ENCODE data around the gene CELF1. TPM values are rescaled to one million over a fixed set of nuclear protein-coding genes. Genes with fewer than 3 reads are reported as not detected.

The CELF1 gene
- polyA plus RNA-seq, 1 donor: 71.5 TPM

DNA sequence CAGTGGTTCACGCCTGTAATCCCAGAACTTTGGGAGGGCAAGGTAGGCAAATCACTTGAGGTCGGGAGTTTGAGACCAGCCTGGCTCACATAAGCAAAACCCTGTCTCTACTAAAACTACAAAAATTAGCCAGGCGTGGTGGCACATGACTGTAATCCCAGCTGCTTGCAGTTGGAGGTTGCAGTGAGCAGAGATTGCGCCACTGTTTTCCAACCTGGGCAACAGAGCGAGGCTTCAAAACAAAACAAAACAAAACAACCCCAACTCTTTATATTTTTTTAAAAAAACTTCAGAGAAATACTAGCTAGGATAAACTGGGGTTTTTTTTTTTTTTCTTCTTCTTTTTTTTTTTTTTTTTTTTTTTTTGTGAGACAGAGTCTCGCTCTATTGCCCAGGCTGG lies 72.2 kb downstream of the CELF1 start:
- DNase-seq: no peak

DNA sequence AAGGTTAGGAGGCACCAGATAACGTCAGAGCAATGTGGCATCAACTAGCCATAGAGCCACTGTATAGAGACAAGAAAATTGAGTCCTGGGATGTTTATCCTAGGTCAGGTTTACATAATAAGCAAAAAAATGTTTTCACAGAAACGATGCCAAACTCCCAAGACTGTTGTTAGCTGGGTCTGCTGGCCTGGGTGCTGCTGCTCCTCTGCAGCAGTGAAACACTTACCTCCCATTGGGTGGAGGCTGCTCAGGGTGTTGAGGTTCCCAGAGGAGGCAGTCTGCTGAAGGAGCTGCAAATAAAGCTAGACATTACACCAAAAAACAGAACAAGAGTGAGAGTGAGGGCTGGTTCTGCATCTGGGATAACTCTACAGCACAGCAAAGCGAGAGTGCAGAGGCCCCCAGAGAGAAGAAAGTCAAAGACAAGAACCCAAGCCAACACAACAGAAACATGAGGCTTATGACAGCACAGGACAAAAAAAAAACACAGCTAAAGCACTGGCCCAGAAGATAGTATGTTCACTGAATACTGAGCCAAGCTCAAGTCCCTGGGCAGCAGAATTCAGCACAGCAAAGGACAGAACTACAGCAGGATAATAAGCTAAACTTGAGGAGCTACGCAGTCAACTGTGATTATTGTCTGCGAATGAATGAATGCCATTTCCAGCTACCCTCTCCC lies 74.1 kb downstream of the CELF1 start:
- DNase-seq: peak; percentile 27

DNA sequence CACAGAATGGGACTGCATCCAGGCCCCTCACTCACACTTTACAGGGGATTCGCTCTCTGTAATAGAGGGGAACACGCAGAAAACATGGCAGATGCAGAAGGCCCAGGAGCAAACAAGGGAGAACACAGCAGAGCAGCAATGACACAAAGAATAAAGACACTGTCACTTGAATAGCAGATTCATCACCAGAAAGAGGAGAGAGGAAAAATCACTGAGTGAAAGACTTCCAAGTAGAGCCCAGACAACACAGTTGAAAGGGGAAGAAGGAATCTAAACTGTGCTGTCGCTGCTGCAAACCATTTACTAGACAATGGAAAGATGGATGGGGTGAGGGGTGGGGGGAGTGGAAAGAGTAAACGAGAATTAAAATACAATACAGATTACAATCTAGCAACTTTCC lies 75.2 kb downstream of the CELF1 start:
- DNase-seq: no peak

DNA sequence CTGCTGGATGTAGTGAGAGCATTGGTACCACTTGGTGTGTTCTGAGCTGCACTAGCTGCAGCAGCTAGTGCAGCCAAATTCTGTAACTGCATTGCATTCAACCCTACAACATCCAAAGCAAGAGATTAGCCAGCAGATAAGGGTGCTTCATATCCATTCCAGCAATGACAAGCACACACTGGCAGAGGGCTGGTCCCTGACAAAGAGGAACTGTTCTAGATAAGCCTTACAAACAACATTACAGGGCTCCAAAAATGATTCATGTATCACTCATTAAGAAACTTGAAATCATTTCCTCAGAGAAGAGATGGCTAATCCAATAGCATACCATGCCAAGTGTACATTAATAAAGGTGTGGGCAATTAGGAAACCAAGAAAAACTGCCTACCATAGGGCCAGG lies 75.6 kb downstream of the CELF1 start:
- DNase-seq: no peak

DNA sequence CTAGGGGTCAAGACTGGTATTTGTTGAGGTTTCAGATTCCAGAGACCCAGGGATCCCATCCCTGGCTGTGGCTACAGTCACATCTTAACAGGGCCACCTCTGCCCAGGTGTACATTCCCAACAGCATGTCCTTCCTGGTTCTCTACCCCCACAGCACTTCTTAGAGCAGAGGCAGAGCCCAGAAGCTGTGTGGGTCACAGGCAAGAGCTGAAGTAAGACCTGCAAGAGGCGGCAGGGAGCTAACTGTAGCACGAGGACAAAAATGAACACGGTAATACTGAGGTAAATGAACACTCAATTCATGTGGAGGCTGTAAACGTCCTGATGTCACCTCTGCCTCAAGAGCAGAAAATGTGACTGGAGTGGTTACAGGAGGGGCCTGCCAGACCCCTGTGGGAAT lies 82.3 kb downstream of the CELF1 start:
- DNase-seq: no peak

DNA sequence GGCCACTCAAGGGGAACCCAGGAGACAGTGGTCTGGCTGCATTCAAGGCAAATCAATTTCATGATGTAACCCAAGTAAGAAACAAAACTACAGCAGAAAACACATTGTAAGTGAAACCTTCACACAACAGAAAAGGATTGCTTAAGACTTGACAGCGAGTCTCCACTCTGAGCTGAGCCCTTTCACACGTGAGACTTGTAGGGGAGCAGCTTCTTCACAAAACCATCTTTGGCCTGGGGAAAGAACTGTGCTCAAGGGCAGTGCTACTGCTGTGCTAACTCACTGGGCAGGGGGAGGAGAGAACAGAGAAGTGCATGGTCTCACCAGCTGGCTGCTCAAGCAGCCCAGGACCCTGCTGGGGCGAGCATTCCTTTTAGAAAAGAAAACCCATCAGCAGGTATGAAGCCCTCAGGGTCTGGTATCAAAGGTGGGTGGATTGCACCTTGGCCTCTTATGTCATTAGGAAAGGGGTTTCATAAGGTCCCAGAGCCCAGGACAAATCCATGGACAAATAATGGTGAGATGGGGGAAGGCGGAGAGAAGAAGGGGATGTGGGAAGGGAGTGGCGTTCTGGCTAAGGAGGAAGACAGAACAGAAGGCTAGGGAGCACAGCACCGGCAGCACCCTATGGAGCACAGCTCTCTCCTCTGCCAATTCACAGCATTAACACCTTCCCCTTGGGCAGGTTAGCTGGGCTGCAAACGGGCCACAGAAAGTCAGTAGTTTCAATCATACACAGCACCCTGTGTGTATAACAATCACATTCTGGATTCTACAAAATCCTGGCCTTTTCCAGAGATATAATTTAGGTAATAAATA lies 83.4 kb downstream of the CELF1 start:
- no peak for DNase-seq

DNA sequence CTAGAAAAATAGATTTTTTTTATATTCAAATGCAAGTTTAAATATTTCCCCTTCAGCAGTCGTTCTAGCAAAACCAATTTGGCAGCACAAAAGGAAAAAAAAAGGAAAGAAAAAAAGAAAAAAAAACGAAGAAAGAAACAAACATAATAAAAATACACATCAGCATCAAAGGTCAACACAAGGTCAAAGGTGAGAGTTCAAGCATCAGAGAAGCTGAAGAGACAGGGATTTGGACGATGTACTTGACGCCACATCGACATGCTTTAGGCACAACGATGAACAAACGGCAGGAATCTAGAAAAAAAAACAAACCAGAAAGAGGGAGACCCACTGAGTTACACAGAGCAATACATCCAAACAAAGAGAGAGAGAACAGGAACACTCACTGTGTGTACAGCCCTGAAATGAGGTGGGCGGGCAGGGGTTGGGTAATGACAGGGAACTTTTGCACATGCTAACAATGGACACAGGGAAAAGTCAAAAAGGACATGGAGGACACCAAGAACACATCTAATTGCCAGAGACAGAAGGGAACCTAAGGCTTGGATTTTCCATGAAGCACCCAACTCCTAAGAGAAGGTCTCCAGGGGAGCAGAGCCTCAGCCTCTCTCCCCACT lies 84.2 kb downstream of the CELF1 start:
- no peak for DNase-seq

DNA sequence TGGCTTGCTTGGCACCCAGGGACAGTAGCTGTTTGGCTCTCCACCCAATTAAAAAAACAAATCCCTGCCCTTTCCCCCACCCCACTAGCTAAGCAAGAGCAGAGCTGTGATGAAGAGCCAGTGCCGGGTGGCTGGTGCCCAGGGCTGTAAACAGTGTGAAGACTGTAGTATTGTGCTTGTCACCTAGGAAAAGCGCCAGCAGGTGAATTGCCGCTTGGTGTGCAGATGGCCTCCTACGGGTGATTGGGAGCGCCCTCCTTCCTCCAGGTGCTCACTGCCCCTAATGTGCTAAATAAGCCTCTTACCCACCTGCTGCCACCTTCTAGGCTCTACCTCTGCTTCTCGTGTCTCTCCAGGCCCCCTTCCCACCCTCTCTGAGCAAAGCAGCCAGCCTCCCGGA lies 85.6 kb downstream of the CELF1 start:
- DNase-seq: no peak

DNA sequence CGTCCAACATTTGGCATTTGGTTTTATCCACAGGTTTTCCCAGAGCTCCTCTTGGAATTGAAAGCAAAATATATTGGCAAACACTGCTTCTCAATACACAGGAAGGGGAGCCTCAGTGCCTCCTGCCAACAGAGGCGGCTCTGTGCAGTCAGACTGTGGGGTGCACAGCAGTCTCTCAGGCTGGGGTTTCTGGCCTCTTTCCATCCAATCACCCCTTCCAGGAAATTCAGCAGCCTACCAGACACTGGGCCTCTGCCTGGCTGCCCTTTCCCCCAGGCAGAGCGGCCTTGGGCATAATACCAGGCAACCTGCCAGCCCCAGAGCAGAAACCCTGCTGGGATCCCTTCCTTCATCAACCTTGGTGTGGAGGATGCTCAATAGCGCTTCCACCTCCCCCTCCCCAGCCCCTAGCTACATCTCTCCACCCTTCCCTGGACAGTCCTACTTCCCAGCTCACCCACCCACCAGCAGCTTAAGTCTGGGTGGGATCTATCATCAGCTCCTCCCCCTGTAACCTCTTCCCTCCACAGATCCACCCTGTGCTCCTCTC lies 86.2 kb downstream of the CELF1 start:
- no peak for DNase-seq

DNA sequence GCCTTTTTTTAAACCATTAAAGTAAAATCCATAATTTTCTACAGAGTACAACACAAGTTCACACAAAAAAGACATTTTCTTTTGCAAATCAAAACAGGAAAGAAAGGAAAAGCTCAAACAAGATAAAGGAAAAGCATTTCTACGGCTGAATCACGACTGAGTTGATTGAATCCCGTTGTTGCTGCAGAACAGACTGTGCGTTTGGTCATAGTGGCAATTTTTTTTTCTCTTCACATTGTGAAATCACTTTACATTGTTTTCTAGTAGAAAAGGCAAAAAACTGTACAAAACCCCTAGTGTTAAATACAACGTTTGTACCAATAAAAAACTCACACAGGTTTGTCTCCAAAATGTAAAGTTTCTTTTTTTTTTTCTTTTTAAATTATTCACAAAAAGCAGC lies 86.7 kb downstream of the CELF1 start:
- DNase-seq: no peak

DNA sequence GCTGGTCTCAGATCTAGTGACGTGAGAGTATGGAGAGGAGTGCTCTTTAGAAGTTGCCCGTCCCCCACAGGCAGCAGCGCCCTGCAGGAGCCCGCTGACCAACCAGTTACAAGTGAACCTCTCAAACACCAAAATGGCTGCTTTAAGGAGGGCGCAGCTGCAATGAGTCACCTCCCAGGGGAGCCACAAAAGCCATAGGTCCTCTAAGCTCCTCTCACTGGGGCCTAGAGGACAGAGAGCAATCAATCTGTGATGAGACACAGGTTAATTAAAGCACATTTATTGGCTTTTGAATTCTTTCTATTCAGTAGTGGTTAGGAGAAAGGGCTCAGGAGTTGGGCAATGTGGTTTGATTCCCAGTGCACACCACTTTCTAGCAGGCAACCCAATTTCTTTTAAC lies 88.4 kb downstream of the CELF1 start:
- DNase-seq: no peak

DNA sequence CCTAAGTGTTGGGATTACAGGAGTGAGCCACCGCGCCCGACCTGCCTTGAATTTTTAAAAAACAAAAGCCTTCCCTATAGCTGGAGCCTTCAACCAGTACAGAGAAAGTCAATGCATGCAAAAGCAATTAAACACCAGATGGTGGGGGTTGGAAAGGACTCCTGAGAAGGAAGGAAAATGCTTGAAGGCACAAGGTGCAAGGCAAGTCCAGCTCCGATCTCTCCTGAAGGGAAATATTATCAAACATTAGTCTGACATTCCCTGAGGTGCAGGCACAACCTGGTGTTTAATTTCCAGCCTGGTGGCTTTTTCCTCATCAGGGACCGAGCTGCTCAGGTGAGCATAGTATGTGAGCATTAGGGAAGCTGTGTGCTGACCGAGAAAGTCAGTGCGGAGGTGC lies 91.1 kb downstream of the CELF1 start:
- no peak for DNase-seq

DNA sequence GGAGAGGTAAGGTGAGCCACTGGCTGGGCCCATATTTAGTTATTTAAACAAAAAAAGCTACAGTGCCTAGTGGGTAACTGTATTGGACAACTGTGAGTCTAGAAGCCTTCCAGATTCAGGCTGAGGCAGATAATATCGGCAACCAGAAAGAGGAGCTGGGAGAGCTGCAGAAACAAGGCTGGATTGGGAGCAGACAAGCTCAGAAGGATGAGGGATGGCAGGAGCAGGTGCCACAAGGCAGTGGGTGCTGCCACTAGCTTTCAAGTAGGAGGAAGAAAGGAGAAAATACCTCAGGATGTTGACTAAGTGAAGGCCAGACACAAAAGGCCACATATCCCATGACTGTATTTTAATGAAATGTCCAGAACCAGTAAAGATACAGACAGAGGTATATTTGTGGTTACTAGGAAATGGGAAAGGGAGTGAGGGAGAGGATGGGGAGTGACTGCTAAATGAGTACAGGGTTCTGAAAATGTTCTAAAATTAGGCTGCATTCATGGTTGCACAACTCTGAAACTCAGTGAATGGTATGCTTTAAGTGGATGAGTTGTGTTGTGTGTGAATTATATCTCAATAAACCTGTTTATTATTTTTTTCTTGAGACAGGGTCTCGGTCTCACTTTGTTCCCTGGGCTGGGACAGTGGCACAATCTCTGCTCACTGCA lies 92.2 kb downstream of the CELF1 start:
- DNase-seq: no peak

DNA sequence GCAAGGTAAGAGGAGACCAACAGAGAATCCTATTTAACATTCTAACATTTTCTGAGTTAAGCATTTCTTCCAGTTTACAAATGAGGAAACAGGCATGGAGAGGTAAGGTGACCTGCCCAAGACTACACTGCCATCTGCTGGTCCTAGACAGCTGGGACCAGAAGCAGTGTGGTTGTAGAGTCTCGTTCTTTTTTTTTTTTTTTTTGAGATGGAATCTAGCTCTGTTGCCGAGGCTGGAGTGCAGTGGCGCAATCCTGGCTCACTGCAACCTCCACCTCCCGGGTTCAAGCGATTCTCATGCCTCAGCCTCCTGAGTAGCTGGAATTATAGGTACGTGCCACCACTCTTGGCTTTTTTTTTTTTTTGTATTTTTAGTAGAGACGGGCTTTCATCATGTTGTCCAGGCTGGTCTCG lies 98.7 kb downstream of the CELF1 start:
- peak; percentile 79 for DNase-seq

DNA sequence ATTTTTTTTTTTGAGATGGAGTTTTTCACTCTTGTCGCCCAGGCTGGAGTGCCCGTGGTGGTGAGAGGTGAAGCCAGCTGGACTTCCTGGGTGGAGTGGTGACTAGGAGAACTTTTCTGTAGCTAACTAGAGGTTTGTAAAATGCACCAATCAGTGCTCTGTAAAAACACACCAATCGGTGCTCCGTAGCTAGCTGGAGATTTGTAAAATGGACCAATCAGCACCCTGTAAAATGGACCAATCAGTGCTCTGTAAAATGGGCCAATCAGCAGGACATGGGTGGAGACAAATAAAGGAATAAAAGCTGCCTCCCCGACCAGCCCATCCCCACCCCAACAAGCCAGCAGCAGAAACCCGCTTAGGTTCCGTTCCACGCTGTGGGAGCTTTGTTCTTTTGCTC lies 99.6 kb downstream of the CELF1 start:
- DNase-seq: no peak

DNA sequence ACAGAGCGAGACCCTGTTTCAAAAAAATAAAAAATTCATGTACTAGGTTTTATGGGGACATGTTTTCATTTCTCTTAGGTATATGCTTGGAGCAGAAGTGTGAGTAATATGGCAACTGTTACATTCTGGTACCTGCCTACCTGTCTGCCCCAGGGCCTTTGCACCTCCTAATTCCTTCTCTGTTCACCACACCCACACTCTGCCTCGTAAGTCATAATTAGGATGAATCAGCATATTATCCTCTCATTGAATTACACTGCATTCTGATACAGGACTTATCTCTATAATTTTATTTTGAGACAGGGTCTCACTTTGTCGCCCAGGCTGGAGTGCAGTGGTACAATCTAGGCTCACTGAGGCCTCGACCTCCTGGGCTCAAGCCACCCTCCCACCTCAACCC lies 100.9 kb downstream of the CELF1 start:
- no peak for DNase-seq

DNA sequence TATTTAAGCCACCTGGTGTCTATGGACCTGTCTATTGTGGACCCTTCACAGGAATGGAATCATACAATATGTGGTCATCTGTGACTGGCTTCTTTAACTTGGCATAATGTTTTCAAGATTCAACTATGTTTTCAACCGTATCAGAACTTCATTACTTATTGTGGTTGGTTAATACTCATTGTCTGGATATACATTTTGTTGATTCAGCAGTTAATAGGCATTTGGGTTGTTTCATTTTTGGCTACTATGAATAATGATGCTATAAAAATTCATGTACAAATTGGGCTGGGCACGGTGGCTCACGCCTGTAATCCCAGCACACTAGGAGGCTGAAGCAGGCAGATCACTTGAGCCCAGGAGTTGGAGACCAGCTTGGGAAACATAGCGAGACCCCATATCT lies 101.5 kb downstream of the CELF1 start:
- no peak for DNase-seq

DNA sequence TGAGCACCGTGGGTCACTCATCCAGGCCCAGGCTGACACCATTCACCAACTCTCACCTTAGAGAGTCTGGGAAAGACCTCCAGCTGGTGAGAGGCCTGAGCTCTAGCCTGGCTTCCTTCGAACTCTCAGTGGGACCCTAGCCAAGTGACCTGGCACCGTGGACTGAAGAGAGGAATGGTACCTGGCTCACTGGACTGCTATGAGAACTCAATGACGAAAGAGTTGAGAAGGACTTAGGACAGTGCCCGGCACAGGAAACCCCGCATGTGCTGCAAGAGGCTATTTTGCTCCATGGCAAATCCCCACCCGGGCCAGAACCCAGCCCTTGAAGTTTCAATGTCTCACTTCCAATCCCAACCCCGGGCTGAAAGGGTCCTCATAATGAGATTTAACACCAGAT lies 103.4 kb downstream of the CELF1 start:
- no peak for DNase-seq

DNA sequence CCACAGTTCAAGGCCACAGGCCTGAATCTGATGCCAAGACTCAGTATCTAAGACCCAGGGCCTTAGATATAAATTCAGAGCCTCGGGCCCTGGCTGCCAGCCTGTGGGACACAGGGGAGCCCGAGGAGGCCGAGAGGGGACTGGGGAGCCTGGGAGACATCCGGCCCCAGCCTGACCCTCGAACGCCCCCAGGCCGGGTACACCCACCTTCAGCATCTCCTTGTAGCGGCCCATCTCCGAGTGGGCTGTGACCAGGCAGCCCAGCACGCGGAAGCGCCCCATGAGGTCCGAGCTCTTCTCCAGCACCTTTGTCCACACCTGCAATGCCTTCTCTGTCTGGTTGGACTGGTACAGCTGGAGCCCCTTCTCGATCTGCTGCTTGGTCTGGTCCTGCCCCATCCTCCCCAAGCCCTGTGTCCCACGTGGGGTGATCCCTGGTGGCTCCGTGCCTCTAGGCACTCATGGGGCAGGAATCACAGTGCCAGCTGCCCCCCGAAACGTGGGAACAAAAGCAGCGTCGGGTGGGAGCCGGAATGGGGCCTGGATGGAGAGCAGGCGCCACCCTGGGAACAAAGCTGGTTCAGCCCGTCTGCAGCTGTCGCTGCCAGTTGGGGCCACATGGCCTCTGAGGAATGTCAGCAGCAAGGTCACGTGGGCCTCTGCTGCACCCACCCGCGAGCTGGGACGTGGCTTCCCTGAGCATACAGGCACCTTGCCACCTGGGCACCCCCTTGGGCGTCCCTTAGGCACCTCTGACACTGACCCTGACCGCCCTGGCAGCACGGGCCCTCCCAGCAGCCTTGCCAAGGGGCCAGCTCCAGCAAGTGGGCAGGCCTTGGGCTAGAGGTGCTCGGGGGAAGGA lies 104.1 kb downstream of the CELF1 start, which contains the start of gene RAPSN:
RAPSN (minus strand) TSS at position 571 of the 862 bp plus-strand sequence; CDS start at position 399, 172 bp downstream.
- DNase-seq: peak; percentile 47

DNA sequence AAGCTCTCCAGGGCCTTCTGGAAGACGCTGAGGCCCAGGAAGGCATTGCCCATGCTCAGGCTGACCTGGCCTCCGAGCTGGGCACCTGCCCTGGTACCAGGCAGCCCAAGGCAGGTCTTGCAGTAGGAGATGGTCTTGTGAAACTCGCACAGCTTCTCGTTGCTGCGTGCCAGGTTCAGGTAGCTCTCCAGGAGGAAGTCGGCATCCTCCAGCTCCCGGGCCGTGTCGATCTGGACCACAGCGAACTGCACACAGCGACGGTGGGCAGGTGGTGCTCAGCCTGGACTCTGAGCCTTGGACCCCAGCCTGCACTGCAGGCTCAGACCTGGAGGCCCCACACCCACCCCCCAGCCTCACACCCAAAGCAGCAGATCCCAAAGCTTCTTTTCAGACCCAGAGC lies 105.0 kb downstream of the CELF1 start:
- DNase-seq: no peak

DNA sequence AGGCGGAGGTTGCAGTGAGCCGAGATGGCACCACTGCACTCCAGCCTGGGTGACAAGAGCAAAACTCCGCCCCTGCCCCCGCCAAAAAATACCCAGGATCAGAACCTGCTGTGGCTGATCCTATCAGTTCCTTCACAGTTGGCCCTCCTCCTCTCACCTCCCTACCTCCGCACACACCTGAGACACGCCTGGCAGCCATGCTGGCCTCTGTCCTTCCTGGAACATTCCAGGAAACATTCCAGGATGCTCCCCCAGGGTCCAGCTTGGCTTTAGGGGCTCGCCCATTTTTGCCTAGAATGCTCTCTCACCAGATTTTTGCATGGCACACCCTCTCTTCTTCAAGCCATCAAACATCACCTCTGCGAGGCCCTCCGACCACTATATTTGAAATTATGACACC lies 106.1 kb downstream of the CELF1 start:
- no peak for DNase-seq

DNA sequence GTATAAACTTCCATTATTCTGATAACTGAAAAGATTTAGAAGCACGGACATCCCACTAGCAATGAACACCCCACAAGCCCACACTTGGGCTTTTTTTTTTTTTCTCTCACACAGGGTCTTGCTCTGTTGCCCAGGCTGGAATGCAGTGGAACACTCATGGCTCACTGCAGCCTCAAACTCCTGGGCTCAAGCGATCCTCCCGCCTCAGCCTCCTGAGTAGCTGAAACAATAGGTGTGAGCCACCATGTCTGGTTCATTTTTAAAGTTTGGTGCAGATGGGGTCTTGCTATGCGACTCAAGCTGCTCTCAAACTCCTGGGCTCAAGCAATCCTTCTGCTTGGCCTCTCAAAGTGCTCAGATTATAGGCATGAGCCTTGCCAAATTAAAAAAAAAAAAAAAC lies 107.1 kb downstream of the CELF1 start:
- no peak for DNase-seq
